GM12892 (cell line): ENCODE measurements around the gene STARD9.

ENCODE experiments used
- POLR2A ChIP-seq: IDR thresholded peaks from 2 replicates; pipeline ENCODE4 v1.6.1; 2011; ENCODE audit warnings: low read depth, low read length, control low read depth
- POLR2AphosphoS5 ChIP-seq: IDR thresholded peaks from 2 replicates; pipeline ENCODE4 v1.6.1; 2011; ENCODE audit warnings: low read depth, low read length, control low read depth

DNA sequence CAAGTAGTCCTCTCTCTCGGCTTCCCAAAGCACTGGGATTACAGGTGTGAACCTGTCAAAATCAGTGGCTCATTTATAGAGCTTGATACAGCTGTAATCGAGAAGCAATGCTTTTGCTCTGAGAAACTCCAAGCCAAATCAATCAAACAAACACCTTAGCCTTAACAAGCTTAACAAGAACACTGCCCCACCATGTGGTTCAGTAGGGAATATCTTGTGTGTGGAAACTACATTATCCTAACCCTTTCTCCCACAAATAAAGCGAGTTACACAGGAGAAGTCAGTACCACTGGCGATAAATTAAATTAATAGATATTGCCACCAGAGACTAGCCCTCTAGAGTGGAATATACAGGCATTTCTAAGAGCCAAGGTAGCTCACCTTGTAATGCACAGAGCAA lies 147.7 kb downstream of the STARD9 start:
- TF ChIP-seq POLR2AphosphoS5 (no peak), POLR2A (no peak)
